Stimulated activated CD8-positive, alpha-beta memory T cell treated with anti-CD3 and anti-CD28 coated beads, Interleukin-4, amount 100 ng/mL, for 4 hours (primary cell): Measurements from ENCODE around the gene PTPN5.
"Not testable (repeated sequence)": the region's sequence is repeated elsewhere in the genome, so short reads cannot be mapped to it uniquely, and the experiment has no call there.

Experiments used
- DNase-seq, 2 donors: peaks; one replicate each; pipeline ENCODE4 v3.0.0-alpha.2; 2020; ENCODE audit warnings: low read depth in 2 of 2, low spot score in 1 of 2

PTPN5 gene

GRCh38 chr11:18691467-18692140 lies 100.0 kb downstream of the PTPN5 start:
- not testable (repeated sequence) for DNase-seq

- DNase-seq, result no peak
Measured at GRCh38 chr11:18684267-18684666, 107.3 kb downstream of the PTPN5 start.

- no peak for DNase-seq
Measured at GRCh38 chr11:18682466-18682865, 109.1 kb downstream of the PTPN5 start.

- DNase-seq, result not testable (repeated sequence)
Measured at GRCh38 chr11:18681949-18682348, 109.6 kb downstream of the PTPN5 start.
